SW 1271 (cell line): ENCODE measurements around the gene TXLNG.

Source experiments
- DNase-seq, 2 experiments: peaks; one replicate each; lab custom pipeline; 2025; lab: John Stamatoyannopoulos, UW

The TXLNG gene

GRCh38 chrX:16874458-16875095 lies 88.3 kb downstream of the TXLNG start:
- DNase-seq = no peak

GRCh38 chrX:16876696-16877095 lies 90.4 kb downstream of the TXLNG start:
- no peak for DNase-seq

- no peak for DNase-seq
Observed at GRCh38 chrX:16882169-16882568, 95.9 kb downstream of the TXLNG start.

GRCh38 chrX:16882702-16883486 lies 96.6 kb downstream of the TXLNG start:
- peak; percentile 1 to 17 for DNase-seq

- no peak for DNase-seq
Observed at GRCh38 chrX:16883487-16883804, 97.2 kb downstream of the TXLNG start.

- DNase-seq = no peak
Observed at GRCh38 chrX:16885628-16886027, 99.4 kb downstream of the TXLNG start.

GRCh38 chrX:16892504-16893362 lies 106.5 kb downstream of the TXLNG start:
- DNase-seq = peak; percentile 12 to 47
